Caco-2 (cell line): ENCODE measurements around the gene RTN3. TPM values are rescaled to one million over a fixed set of nuclear protein-coding genes. Genes with fewer than 3 reads are reported as not detected.

Experiments
- BruUV-seq: library from RNA; stranded (reverse); fragments of 400-500 nt; replicated peaks from 2 replicates; lab custom pipeline; 2021; lab: Mats Ljungman, UMichigan
- CTCF ChIA-PET: fragments of 300-600 bp; sonication (Branson Sonifier 250); formaldehyde crosslinking; loops from one replicate; lab custom pipeline; 2022; ENCODE audit warnings: antibody characterized with exemption; lab: Charles Lee
- POLR2A ChIA-PET: fragments of 300-600 bp; sonication (Branson Sonifier 250); formaldehyde crosslinking; loops from one replicate; lab custom pipeline; 2022; ENCODE audit warnings: antibody characterized with exemption; lab: Charles Lee
- DNase-seq, 2 experiments: peaks; one replicate each; pipeline versions ENCODE4 v3.0.0 to v3.0.0-alpha.2; 2020 to 2022
- H3K27me3 ChIP-seq: replicated peaks from 2 replicates; pipeline ENCODE4 v1.6.0; 2011; ENCODE audit warnings: low read length; ENCODE audit not compliant: control insufficient read depth, insufficient read depth
- H3K36me3 ChIP-seq: 2 replicates; pipeline ENCODE4 v1.5.1; 2011; ENCODE audit warnings: low read length; ENCODE audit not compliant: control insufficient read depth, insufficient read depth
- H3K4me1 ChIP-seq: fragments of 250-450 bp; sonication (Bioruptor Pico); 2 replicates; pipeline ENCODE4 v1.5.1; 2020; ENCODE audit warnings: mild to moderate bottlenecking
- H3K4me3 ChIP-seq: 2 replicates; pipeline ENCODE4 v1.5.1; 2011; ENCODE audit warnings: low read depth, mild to moderate bottlenecking, control low read depth, low read length
- H3K9me3 ChIP-seq: fragments of 250-450 bp; sonication (Bioruptor Pico); 2 replicates; pipeline ENCODE4 v1.5.1; 2020; ENCODE audit warnings: mild to moderate bottlenecking, moderate library complexity
- H3K27ac Mint-ChIP-seq: one replicate; pipeline ENCODE4 v1.8.0; 2022; ENCODE audit warnings: mixed read lengths; ENCODE audit not compliant: unreplicated experiment
- H3K27me3 Mint-ChIP-seq: one replicate; pipeline ENCODE4 v1.8.0; 2022; ENCODE audit warnings: mixed read lengths; ENCODE audit not compliant: insufficient read depth, unreplicated experiment
- H3K36me3 Mint-ChIP-seq: one replicate; pipeline ENCODE4 v1.8.0; 2022; ENCODE audit warnings: mild to moderate bottlenecking, mixed read lengths; ENCODE audit not compliant: insufficient read depth, unreplicated experiment
- H3K4me1 Mint-ChIP-seq: one replicate; pipeline ENCODE4 v1.8.0; 2022; ENCODE audit warnings: low read depth, mixed read lengths; ENCODE audit not compliant: unreplicated experiment
- H3K4me3 Mint-ChIP-seq: one replicate; pipeline ENCODE4 v1.8.0; 2022; ENCODE audit warnings: mild to moderate bottlenecking, moderate library complexity, mixed read lengths; ENCODE audit not compliant: unreplicated experiment
- H3K9me3 Mint-ChIP-seq: one replicate; pipeline ENCODE4 v1.8.0; 2022; ENCODE audit warnings: mixed read lengths; ENCODE audit not compliant: unreplicated experiment
- CTCF ChIP-seq, 2 experiments: fragments of 200-600 bp in 1 of 2; IDR thresholded peaks; 1 replicate in 1 of 2; 2 replicates in 1 of 2; pipeline versions ENCODE4 v1.5.1 to v1.8.0; 2011 to 2022; ENCODE audit warnings: antibody characterized with exemption in 1 of 2, control low read depth in 1 of 2, inconsistent platforms in 1 of 2, low read depth in 1 of 2, low read length in 1 of 2, mild to moderate bottlenecking in 1 of 2, moderate library complexity in 1 of 2; ENCODE audit not compliant: insufficient read depth in 1 of 2, severe bottlenecking in 1 of 2, unreplicated experiment in 1 of 2
- intact Hi-C: fragments of 100-400 bp; cut with micrococcal nuclease; formaldehyde crosslinking; loops from one replicate; pipeline ENCODE4 v1.10.0; 2022; ENCODE audit not compliant: unreplicated experiment
- total RNA-seq: library from RNA; stranded (reverse); gene quantifications from 2 replicates; pipeline ENCODE4 v1.2.3, GENCODE V29; 2022

The RTN3 gene
- total RNA-seq, 1 experiment from 2014 or later: 179 TPM

DNA sequence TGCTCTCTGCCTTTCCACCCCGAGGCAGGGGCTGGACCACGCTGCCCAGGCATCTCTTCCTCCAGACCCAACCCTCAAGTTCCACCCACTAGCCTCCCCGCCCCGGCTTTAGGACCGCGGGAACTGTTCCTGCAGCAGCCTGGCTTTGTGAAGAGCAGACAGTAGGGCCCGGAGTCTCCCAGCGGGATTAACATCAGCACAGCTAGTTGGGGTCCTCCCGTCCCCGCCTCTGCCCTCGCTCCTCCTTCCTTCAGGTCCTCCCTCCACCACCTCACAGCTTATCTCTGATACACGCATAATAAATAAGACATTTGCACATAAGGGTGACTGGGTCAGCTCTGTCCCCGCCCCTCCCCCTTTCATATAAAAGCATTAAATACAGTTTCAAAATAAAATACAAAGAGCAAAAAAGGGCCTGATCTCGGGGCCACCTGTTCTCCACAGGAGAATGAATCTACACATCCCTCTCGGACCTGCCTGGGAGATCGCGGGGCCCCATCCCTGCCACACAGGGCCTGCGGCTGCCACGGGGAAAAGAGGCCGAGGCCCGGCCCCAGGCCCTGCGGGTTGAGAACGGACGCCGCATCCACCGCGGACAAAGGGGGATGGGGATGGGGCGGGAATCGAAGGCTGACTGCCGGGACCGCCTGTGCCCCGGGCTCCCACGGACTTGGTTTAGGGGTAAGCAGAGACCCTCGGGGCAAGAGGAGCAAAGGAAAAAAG, 80.8 kb downstream of the RTN3 start:
- no peak for TF ChIP-seq CTCF (IDR thresholded peaks at IDR 0.05; ENCODE audit: insufficient read depth in 1 of 2, low read depth in 1 of 2, low read length in 1 of 2, severe bottlenecking in 1 of 2, unreplicated experiment in 1 of 2)
- Histone ChIP-seq H3K36me3 (peaks cover 6% of the 10 kb centered on the region), H3K9me3 (no peaks in the 10 kb centered on the region), H3K4me3 (no peak overlapping the region), H3K27me3 (no peaks in the 10 kb centered on the region), H3K4me1 (peaks cover 28% of the 10 kb centered on the region)
- intact Hi-C loops: no loop called here
- BruUV-seq: no TSS peak
- Mint-ChIP-seq H3K9me3 (no peaks in the 10 kb centered on the region), H3K36me3 (peaks cover 76% of the 10 kb centered on the region), H3K27ac (peak overlapping the region; percentile 43), H3K4me3 (no peak overlapping the region), H3K27me3 (no peaks in the 10 kb centered on the region), H3K4me1 (peaks cover 19% of the 10 kb centered on the region)
- DNase-seq: no peak
- ChIA-PET CTCF (no interaction called here), POLR2A (no interaction called here)

DNA sequence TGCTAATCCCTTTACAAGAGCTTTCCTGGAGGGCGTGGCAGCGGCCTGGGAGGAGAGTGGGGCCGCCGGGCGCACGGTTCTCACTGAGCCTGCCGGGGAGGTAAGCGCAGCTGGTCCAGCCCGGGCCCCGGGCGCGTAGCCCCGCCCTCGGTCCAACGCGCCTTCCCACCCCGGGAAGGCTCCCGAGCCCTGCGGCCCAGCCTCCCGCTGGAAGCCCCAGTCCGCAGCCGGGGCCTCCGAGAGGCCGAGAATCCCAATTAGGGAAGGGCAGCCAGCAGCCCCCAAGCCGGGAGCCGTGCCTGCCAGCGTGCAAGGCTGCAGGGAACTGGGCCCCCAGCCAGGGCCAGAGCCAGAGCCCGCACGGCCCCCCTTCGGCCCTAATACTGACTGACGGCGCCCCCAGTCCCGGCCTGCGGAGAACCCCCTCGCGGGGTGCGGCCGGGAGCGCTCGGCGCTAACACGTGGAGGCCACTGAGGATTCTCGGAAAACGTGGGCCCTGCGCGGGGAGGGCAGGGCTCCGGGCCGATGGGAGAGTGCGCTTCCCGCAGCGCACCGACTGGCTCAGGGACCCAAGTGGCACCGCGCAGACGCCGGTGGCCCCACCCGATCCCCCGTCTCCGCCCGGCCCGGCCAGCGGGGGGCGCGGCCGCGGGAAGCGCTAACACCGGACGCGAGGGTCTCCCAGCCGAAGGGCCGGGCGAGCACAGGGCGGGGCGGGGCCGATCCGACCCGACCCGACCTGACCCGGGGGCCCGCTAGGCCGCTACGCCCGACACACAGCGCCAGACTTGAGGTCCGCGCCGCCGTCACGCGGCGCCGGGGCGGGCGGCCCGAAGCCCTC, 81.6 kb downstream of the RTN3 start:
- ChIA-PET CTCF (no interaction called here), POLR2A (no interaction called here)
- Mint-ChIP-seq H3K4me3 (no peak overlapping the region), H3K9me3 (no peaks in the 10 kb centered on the region), H3K36me3 (peaks cover 76% of the 10 kb centered on the region), H3K27ac (no peak overlapping the region), H3K27me3 (no peaks in the 10 kb centered on the region), H3K4me1 (peaks cover 26% of the 10 kb centered on the region)
- H3K9me3 ChIP-seq: no peaks in the 10 kb centered on the region
- H3K4me3 ChIP-seq: no peak overlapping the region
- no peak for TF ChIP-seq CTCF (IDR thresholded peaks at IDR 0.05; ENCODE audit: insufficient read depth in 1 of 2, low read depth in 1 of 2, low read length in 1 of 2, severe bottlenecking in 1 of 2, unreplicated experiment in 1 of 2)
- intact Hi-C loops: no loop called here
- H3K4me1 ChIP-seq: peaks cover 32% of the 10 kb centered on the region
- peaks cover 5% of the 10 kb centered on the region for H3K36me3 ChIP-seq
- DNase-seq: no peak
- H3K27me3 ChIP-seq: no peaks in the 10 kb centered on the region
- no TSS peak for BruUV-seq

DNA sequence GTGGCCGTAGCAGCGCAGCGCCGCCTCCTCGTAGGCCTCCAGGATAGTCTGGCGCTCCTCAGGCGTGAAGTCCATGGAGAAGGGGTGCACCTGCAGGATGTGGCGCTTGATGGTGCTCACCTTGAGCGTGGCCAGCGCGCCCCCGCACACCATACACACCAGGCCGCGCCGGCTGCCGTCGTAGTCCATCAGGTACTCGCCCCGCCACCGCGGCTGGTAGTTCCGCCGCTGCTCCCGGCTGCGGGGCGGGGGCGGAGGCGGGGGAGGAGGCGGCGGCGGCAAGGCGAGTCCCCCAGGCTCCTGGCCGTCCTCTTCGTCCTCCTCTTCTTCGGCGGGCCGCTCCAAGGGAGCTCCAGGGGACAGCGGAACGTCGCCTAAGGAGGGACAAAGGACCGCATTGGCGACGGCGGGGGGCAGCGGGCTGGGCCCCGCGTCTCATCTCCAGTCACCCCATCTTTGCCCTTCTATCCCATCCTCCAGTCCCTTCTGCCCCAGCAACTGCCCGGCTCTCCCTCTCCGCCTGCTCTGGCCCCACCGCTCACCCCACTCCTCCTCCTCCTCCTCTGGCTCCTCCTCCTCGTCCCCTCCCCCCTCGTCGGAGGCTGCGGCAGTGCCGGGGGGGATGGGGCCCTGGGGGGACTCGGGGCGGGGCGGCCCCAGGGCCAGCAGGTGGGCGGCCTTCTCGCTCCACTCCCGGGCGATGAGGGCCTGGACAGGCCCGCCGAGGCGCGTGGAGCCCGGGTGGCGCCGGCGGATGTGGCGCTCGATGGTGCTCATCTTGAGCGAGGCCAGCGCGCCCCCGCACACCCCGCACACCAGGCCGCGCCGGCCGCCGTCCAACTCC, 82.4 kb downstream of the RTN3 start:
- no peaks in the 10 kb centered on the region for H3K27me3 ChIP-seq
- CTCF ChIA-PET: no interaction called here
- peaks cover 5% of the 10 kb centered on the region for H3K36me3 ChIP-seq
- POLR2A ChIA-PET: no interaction called here
- H3K27ac Mint-ChIP-seq: no peak overlapping the region
- no peak overlapping the region for H3K4me3 Mint-ChIP-seq
- BruUV-seq: no TSS peak
- no peaks in the 10 kb centered on the region for H3K9me3 ChIP-seq
- intact Hi-C loops: no loop called here
- H3K9me3 Mint-ChIP-seq: no peaks in the 10 kb centered on the region
- no peak overlapping the region for H3K4me3 ChIP-seq
- peaks cover 32% of the 10 kb centered on the region for H3K4me1 ChIP-seq
- peaks cover 26% of the 10 kb centered on the region for H3K4me1 Mint-ChIP-seq
- TF ChIP-seq CTCF (IDR thresholded peaks at IDR 0.05; ENCODE audit: insufficient read depth in 1 of 2, low read depth in 1 of 2, low read length in 1 of 2, severe bottlenecking in 1 of 2, unreplicated experiment in 1 of 2): no peak
- H3K27me3 Mint-ChIP-seq: no peaks in the 10 kb centered on the region
- H3K36me3 Mint-ChIP-seq: peaks cover 69% of the 10 kb centered on the region
- no peak for DNase-seq
